HG03457 (cell line): ENCODE data around the gene FAM13A.

Experiments
- ATAC-seq: cut with Tn5 transposase; IDR thresholded peaks from one replicate; pipeline ENCODE4 v1.9.1; 2021; ENCODE audit warnings: moderate number of reproducible peaks; ENCODE audit not compliant: unreplicated experiment

Gene FAM13A

GRCh38 chr4:88818631-88819470 is 238.1 kb downstream of the FAM13A start:
- ATAC-seq, result no peak

DNA sequence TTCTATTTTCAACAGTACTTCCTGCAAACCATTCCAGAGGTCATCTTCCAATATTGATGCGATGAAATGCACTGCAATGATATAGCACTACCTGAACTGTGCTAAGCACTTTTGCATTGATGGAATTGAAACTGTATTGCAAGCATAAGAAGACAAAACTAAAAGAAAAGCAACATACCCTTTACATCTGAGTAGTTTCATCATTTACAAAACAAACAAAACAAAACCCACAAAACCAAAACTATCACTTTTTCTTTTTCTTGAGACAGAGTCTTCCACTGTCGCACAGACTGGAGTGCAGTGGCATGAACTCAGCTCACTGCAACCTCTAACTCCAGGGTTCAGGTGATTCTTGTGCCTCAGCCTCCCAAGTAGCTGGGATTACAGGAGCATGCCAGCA is 239.2 kb downstream of the FAM13A start:
- ATAC-seq, result no peak

DNA sequence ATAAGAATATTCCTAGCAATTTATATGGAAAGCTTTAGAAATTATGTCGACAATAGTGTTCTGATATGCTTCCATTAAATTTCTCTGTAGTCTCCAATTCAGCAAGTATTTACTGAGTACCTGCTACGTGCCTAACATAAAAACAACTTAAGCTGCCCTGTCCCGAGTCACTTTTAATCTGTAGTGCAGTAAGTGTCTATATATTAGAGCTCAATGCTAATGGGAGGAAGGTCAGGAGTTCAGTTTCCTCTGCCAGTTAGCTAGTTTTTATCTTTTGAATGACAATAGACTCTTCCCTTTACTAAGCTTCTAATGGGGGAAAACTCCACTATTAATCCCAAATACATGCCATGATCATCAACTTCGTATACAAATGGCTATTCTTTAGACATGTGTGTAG is 240.6 kb downstream of the FAM13A start:
- no peak for ATAC-seq

DNA sequence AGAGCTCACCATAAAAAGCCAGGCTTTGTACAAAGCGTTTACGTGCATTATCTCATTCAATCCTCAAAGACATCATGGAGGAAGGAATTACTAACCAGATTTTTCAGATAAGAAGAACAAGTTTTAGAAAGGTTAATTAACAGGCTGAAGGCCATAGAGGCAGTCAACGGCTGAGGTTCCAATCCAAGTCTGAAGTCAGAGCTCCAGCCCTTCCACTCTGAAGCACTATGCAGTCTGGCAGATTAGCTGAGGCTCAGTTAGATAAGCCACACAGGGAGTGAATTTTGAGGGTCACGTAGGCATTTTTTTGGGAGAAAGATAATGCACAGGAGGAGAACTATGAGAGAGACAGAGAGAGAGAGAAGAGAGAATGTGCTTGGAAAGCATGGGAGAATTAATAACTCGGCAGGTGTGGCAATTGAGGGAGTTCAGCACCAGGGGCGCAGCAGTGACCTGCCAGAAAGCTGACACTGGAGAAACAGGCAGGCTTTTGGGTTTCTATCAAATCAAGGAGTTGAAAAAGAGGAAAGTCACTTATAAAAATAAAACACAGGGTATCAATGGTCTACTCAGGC is 242.9 kb downstream of the FAM13A start:
- no peak for ATAC-seq

GRCh38 chr4:88813013-88813412 is 244.0 kb downstream of the FAM13A start:
- no peak for ATAC-seq

DNA sequence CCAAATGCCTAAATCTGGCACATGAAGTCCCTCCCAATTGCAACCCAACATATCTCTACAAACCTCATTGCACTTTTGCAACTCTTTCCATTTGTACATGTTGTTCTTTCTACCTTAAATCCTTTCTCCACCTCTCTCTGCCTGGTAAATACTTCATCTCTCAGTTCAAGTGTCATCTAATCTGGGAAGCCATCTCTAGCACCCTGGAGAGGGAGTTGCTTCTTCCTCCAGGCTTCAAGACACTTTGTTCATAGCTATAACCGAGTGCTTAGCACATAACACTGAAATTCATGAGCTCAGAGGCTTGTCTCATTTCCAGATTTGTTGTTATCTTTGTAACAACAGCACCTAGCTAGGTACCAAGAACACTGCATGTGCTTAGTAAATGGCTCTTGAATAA is 244.6 kb downstream of the FAM13A start:
- ATAC-seq, result no peak

- ATAC-seq, result no peak
Measured at GRCh38 chr4:88811904-88812303, 245.1 kb downstream of the FAM13A start.

GRCh38 chr4:88810325-88810724 is 246.7 kb downstream of the FAM13A start:
- ATAC-seq, result no peak

GRCh38 chr4:88809576-88810219 is 247.3 kb downstream of the FAM13A start:
- ATAC-seq, result no peak

GRCh38 chr4:88809101-88809500 is 247.9 kb downstream of the FAM13A start:
- no peak for ATAC-seq

DNA sequence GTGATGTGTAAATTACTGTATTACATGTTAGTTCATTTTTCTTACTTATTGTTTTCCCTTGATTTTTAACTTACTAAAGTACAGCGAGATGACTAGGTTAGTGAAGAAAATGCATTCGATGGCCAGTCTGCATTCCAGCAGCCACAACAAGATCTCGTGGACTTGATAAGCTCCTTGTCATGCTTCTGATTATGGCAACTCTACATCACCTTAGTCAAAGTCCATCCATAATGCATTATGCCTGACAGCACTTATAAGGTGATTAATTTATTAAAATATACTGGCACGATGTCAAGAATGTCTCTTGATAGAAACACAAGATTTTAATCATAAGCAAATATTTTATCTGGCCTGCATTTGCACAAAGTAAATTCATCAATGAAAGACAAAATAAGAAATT is 249.5 kb downstream of the FAM13A start:
- no peak for ATAC-seq

GRCh38 chr4:88804234-88804633 is 252.8 kb downstream of the FAM13A start:
- no peak for ATAC-seq

DNA sequence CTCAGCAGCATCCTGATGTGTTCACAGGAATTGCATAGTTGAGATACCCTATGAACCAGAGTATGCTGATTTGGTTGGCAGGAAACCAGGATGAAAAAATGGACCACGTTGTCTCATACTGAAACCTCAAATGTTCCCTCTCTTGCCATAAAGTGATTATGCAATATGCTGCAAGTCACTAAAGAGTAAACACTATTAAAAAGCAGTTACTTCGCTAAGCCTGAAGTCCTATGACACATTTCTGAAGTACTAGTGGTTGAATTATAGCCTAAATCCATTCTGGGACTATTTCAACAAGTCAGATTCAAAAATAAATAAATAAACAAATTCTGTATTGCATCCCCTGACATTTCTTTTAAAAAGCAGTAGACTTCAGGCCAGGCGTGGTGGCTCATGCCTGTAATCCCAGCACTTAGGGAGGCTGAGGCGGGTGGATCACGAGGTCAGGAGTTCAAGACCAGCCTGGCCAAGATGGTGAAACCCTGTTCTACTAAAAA is 253.3 kb downstream of the FAM13A start:
- peak; percentile 83 for ATAC-seq

- no peak for ATAC-seq
Measured at GRCh38 chr4:88802585-88803286, 254.2 kb downstream of the FAM13A start.

GRCh38 chr4:88802138-88802537 is 254.8 kb downstream of the FAM13A start:
- ATAC-seq, result no peak

GRCh38 chr4:88799900-88800299 is 257.1 kb downstream of the FAM13A start:
- no peak for ATAC-seq

- ATAC-seq, result no peak
Measured at GRCh38 chr4:88797725-88798124, 259.3 kb downstream of the FAM13A start.

DNA sequence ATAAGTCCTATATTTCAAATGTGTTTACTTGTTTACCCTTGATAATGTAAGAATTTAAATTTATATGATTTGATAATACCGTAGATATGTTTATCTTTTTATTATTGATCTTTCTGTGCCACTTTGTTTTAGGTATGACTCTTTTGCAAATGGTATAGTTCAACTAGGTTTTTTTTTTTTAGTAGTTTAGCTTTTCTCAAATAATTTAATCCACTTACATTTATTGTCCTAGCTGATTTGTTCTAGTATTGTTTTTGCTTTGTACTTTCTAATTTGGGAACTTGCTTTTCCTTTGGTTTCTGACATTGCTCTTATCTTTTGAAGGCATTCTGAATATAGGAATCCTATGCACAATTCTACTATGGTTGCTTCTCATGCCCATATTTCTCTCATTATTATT is 260.4 kb downstream of the FAM13A start:
- no peak for ATAC-seq

DNA sequence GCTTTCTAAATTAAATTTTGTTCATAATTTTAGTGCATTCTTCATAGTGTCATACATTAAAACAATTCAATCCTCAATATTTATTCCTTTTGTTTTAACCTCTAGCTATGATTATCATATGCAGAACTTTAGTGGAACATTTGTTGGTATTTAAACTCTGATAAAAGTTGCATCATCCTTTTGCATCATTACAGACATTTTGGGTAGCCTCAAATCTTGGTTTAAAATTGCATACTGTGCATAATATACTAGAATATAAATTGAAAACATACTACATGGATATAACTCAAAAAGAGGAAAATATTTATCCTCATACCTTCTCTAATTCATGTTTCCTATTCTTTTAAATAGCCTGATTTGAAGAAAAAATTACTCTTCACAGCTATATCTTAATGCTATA is 262.0 kb downstream of the FAM13A start:
- ATAC-seq, result no peak

- no peak for ATAC-seq
Measured at GRCh38 chr4:88794087-88794690, 262.8 kb downstream of the FAM13A start.

DNA sequence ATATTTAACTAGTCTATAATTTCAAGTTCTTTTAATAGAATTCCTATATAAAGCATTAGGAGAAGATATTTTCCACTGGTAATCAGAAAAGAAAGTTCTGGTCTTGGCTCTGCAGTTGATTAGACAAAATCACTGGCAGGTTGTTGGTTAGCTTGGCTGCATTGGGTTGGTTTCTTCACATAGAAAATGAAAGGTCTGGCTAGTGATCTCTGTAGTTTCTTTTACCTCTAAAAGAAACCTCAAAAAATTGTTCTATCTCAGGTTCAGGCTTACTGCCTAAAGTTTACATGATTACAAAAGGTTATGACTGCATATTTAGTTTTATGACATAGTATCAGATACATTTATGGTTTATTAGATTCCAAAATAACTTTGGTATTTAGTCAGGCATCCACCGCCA is 263.5 kb downstream of the FAM13A start:
- peak; percentile 46 for ATAC-seq
